ENCODE results near the gene PELI3. TPM values are rescaled to one million over a fixed set of nuclear protein-coding genes. Genes with fewer than 3 reads are reported as not detected.
A peak's percentile ranks its signal among the peaks of the same experiment; 100 is the strongest.

The PELI3 gene
- total RNA-seq, 1 experiment from 2014 or later = 21.1 TPM

DNA sequence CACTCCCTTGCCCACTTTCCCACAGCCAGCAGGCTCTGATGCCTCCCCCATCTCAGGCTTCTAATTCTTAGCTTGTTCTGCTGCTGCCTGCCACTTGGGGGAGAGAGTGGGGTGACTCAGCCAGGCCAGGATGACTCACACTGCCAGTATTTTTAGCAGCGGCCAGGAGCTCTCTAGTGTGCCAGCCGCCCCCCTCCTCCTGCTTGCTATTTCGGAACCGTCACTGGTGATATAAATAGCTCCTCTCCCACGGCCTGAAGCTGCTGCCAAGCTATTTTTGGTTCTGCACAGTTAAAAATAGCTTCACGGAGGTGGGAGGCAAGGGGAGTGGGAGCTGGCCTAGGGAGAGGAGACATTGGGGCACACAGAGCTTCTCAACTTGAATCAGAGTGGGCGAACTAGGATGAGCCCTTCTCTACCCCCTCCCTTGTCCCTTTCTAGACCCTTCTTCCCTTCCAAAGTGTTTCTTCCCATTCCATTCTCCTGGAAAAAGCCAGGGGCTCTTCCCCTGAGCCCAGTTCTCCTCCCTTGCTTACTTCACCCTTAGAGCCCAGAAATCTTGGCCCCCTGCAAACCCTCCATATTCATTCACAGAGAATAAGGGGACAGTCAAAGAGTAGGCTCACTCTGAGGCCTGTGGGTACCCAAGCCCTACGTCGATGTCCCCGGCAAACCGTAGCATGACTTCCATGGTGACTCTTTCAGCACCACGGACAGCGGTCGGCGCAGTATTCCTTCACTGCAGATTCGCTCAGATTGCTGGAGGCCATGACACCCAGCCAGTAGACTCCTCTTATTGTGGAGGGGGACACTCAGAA is 48.3 kb upstream of the PELI3 start:
- no peak overlapping the region for H3K4me3 Mint-ChIP-seq (ENCODE audit: unreplicated experiment)
- peaks cover 18% of the 10 kb centered on the region for H3K36me3 Mint-ChIP-seq (ENCODE audit: insufficient read depth, unreplicated experiment)
- TF ChIP-seq, protein P1, sequence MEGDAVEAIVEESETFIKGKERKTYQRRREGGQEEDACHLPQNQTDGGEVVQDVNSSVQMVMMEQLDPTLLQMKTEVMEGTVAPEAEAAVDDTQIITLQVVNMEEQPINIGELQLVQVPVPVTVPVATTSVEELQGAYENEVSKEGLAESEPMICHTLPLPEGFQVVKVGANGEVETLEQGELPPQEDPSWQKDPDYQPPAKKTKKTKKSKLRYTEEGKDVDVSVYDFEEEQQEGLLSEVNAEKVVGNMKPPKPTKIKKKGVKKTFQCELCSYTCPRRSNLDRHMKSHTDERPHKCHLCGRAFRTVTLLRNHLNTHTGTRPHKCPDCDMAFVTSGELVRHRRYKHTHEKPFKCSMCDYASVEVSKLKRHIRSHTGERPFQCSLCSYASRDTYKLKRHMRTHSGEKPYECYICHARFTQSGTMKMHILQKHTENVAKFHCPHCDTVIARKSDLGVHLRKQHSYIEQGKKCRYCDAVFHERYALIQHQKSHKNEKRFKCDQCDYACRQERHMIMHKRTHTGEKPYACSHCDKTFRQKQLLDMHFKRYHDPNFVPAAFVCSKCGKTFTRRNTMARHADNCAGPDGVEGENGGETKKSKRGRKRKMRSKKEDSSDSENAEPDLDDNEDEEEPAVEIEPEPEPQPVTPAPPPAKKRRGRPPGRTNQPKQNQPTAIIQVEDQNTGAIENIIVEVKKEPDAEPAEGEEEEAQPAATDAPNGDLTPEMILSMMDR (IDR thresholded peaks at IDR 0.05; ENCODE audit: insufficient read depth in 1 of 2, low read depth in 1 of 2, low read length in 1 of 2, severe bottlenecking in 1 of 2, unreplicated experiment in 1 of 2) = peak in 1 of 2 experiments; percentile 56
- ChIA-PET CTCF (interaction anchor here (0.6 to 1.7 kb wide), 11 partner anchors 11 to 497 kb away, joined by 3 to 24 read pairs (median 6); partner anchors contain the start of genes DPP3, MRPL11, PELI3 and RBM4B), POLR2A (interaction anchor here (0.6 to 1.3 kb wide), 3 partner anchors 20 to 62 kb away, joined by 3 to 16 read pairs (median 7); partner anchors contain the start of genes DPP3, MRPL11 and PELI3)
- Histone ChIP-seq H3K36me3 (ENCODE audit: control insufficient read depth, insufficient read depth, low read length) (no peaks in the 10 kb centered on the region), H3K4me3 (ENCODE audit: low read depth, low read length) (no peak overlapping the region), H3K27me3 (replicated peaks; ENCODE audit: control insufficient read depth, insufficient read depth, low read length) (no peaks in the 10 kb centered on the region; the same call in 1 of the 2 replicates), H3K9me3 (peaks cover 7% of the 10 kb centered on the region; the same call in 1 of the 2 replicates), H3K4me1 (no peaks in the 10 kb centered on the region)
- H3K27ac Mint-ChIP-seq (ENCODE audit: unreplicated experiment) = no peak overlapping the region
- intact Hi-C loops (cut with micrococcal nuclease; ENCODE audit: unreplicated experiment) = loop anchor here (1.0 kb wide), 1 partner anchor 48 kb away; the partner anchor contains the start of gene PELI3
- peak; percentile 82 to 89 for DNase-seq
- H3K4me1 Mint-ChIP-seq (ENCODE audit: low read depth, unreplicated experiment) = peaks cover 14% of the 10 kb centered on the region
- H3K9me3 Mint-ChIP-seq (ENCODE audit: unreplicated experiment) = peaks cover 10% of the 10 kb centered on the region
- BruUV-seq (replicated peaks) = no TSS peak
- peaks cover 15% of the 10 kb centered on the region for H3K27me3 Mint-ChIP-seq (ENCODE audit: insufficient read depth, unreplicated experiment)

DNA sequence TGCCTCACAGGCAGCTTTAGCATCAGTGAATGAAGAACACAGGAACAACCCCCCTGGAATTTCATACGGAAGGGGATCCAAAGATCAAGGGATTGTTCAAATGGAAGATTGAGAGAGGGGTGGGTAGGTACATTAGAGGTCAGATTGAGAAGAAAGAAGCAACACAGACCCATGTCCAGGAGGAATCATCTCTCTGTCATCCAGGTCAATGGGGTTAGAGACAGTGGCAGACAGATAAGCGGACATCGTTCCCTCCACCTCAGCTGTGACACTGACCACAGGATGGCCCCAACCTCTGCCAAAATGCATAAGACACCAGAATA is 47.8 kb upstream of the PELI3 start:
- no peak for DNase-seq
- no peak overlapping the region for H3K4me3 ChIP-seq (ENCODE audit: low read depth, low read length)
- no peak overlapping the region for H3K4me3 Mint-ChIP-seq (ENCODE audit: unreplicated experiment)
- H3K4me1 Mint-ChIP-seq (ENCODE audit: low read depth, unreplicated experiment) = peaks cover 14% of the 10 kb centered on the region
- H3K4me1 ChIP-seq = no peaks in the 10 kb centered on the region
- TF ChIP-seq, protein P1 (IDR thresholded peaks at IDR 0.05; ENCODE audit: insufficient read depth in 1 of 2, low read depth in 1 of 2, low read length in 1 of 2, severe bottlenecking in 1 of 2, unreplicated experiment in 1 of 2) = no peak
- H3K27me3 Mint-ChIP-seq (ENCODE audit: insufficient read depth, unreplicated experiment) = peaks cover 15% of the 10 kb centered on the region
- intact Hi-C loops (cut with micrococcal nuclease; ENCODE audit: unreplicated experiment) = loop anchor here (1.0 kb wide), 1 partner anchor 47 kb away; the partner anchor contains the start of gene PELI3
- POLR2A ChIA-PET = interaction anchor here (0.8 to 1.3 kb wide), 2 partner anchors 61 kb away, joined by 3 to 7 read pairs; partner anchors contain the start of gene DPP3
- H3K9me3 ChIP-seq = peaks cover 7% of the 10 kb centered on the region; the same call in 1 of the 2 replicates
- no peaks in the 10 kb centered on the region; the same call in 1 of the 2 replicates for H3K27me3 ChIP-seq (replicated peaks; ENCODE audit: control insufficient read depth, insufficient read depth, low read length)
- peaks cover 10% of the 10 kb centered on the region for H3K9me3 Mint-ChIP-seq (ENCODE audit: unreplicated experiment)
- peaks cover 18% of the 10 kb centered on the region for H3K36me3 Mint-ChIP-seq (ENCODE audit: insufficient read depth, unreplicated experiment)
- no TSS peak for BruUV-seq (replicated peaks)
- CTCF ChIA-PET = interaction anchor here (1.3 to 1.7 kb wide), 5 partner anchors 20 to 260 kb away, joined by 6 to 24 read pairs (median 13); partner anchors contain the start of genes DPP3, MRPL11, PELI3 and RBM4B
- H3K27ac Mint-ChIP-seq (ENCODE audit: unreplicated experiment) = no peak overlapping the region
- no peaks in the 10 kb centered on the region for H3K36me3 ChIP-seq (ENCODE audit: control insufficient read depth, insufficient read depth, low read length)

DNA sequence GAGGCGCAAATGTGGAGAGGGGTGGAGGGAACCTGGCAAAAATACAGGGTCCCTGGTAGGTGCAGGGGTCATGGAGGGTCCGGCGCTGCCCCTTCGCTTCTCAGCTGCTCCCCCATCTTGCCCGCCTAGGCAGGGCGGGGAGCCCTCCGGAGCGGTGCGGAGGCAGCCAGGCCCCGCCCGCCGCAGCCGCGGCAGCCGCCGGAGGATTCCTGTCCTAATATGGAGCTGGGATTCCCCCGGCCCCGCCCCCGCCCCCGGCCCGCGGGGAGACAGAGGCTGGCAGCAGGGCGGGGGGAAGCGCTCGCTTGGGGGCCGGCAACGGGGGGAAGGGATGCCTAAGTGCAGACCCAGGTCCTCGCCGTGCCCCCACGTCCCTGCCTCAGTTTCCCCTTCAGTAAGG is 46.9 kb upstream of the PELI3 start:
- H3K4me3 Mint-ChIP-seq (ENCODE audit: unreplicated experiment) = no peak overlapping the region
- Histone ChIP-seq H3K4me3 (ENCODE audit: low read depth, low read length) (no peak overlapping the region), H3K36me3 (ENCODE audit: control insufficient read depth, insufficient read depth, low read length) (no peaks in the 10 kb centered on the region), H3K9me3 (peaks cover 7% of the 10 kb centered on the region; the same call in 1 of the 2 replicates), H3K4me1 (no peaks in the 10 kb centered on the region), H3K27me3 (replicated peaks; ENCODE audit: control insufficient read depth, insufficient read depth, low read length) (no peaks in the 10 kb centered on the region; the same call in 1 of the 2 replicates)
- intact Hi-C loops (cut with micrococcal nuclease; ENCODE audit: unreplicated experiment) = no loop called here
- H3K27ac Mint-ChIP-seq (ENCODE audit: unreplicated experiment) = no peak overlapping the region
- H3K4me1 Mint-ChIP-seq (ENCODE audit: low read depth, unreplicated experiment) = peaks cover 14% of the 10 kb centered on the region
- peaks cover 10% of the 10 kb centered on the region for H3K9me3 Mint-ChIP-seq (ENCODE audit: unreplicated experiment)
- ChIA-PET CTCF (interaction anchor here (1.0 kb wide), 1 partner anchor 19 kb away, joined by 3 read pairs; the partner anchor contains the start of gene MRPL11), POLR2A (interaction anchor here (0.8 kb wide), 1 partner anchor 60 kb away, joined by 3 read pairs; the partner anchor contains the start of gene DPP3)
- DNase-seq = no peak
- no TSS peak for BruUV-seq (replicated peaks)
- peaks cover 11% of the 10 kb centered on the region for H3K27me3 Mint-ChIP-seq (ENCODE audit: insufficient read depth, unreplicated experiment)
- peaks cover 18% of the 10 kb centered on the region for H3K36me3 Mint-ChIP-seq (ENCODE audit: insufficient read depth, unreplicated experiment)
- TF ChIP-seq, protein P1 (IDR thresholded peaks at IDR 0.05; ENCODE audit: insufficient read depth in 1 of 2, low read depth in 1 of 2, low read length in 1 of 2, severe bottlenecking in 1 of 2, unreplicated experiment in 1 of 2) = no peak

All from Caco-2 (cell line).